SIG-M5 treated with dmso at 0.1 percent for 504 hours (cell line): ENCODE results near the gene SLC43A3.
A peak's percentile ranks its signal among the peaks of the same experiment; 100 is the strongest.

Experiments
- DNase-seq: peaks from one replicate; lab custom pipeline; 2025; ENCODE audit not compliant: unreplicated experiment; lab: John Stamatoyannopoulos, UW

SLC43A3 gene

DNA sequence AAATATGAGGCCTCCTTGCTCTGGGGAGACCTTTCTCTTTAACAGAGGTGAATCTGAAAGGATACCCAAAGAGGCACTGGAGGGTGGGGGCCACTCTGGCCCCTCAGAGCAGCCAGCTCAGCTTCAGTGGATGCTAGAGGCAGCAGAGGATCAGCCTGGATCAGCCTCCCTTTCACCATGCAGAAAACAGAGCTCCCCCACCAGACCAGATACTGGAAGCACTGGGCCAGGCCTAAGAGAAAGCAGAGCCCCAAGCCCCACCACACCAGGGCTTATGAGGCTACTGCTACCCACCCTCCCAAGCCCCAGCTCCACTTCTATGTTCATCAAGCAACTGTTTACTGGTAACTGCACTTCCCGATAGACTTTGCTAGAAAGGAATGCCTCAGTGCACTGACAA lies 4.0 kb upstream of the SLC43A3 start:
- no peak for DNase-seq

DNA sequence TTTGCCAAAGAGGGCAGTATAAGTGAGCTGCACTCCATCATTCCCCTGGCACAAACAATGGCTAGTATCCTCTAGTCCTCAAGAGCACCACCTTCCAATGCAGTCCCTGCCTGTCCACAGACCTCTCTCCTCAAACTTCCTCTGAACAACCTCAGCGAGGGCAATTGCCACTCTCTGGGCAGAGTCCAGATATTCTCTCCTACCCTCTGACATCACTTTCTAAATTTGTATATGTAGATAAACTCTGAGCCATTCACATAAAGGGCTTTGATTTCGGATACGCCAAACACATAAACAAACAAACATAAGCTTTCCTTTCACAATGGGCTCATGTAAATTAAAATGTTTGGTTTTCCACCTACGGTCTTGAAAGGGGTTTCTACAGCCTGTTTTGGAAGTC lies 3.0 kb upstream of the SLC43A3 start:
- no peak for DNase-seq

DNA sequence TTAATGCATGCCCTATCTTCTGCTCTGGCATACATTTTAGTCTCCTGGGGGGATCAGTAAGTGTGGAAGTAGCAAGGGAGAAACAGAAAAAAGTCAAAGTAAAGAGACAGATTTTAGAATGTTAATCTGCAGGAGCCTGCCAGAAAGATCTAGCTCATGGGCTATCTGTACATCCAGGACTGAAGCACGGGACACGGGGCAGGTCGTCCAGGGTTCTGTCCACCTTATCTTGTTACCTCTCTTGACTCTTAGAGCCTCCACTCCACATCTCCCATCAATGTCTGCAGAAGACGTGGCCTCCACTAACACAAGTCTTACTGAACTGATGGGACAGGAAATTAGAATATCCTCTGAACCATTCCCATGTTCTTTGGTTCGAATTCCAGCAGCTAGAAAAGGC lies 1.7 kb upstream of the SLC43A3 start:
- DNase-seq: no peak

DNA sequence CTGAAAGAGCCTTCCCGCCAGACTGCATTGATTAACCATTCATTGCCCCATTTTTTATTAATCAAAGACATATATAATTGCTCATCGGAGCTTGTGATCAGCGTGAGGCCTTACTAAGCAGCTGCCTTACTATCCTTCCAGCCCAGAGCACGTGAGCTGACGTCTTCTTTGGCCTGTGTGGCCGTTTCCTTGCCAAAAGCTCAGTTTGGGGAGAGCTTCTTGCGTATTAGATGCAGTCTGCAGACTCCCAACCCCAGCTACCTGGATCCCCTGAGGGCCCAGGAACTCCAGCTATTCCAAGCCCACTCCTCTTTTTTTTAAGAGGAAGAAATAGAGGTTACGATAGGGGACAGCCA lies 784 bp upstream of the SLC43A3 start:
- no peak for DNase-seq

DNA sequence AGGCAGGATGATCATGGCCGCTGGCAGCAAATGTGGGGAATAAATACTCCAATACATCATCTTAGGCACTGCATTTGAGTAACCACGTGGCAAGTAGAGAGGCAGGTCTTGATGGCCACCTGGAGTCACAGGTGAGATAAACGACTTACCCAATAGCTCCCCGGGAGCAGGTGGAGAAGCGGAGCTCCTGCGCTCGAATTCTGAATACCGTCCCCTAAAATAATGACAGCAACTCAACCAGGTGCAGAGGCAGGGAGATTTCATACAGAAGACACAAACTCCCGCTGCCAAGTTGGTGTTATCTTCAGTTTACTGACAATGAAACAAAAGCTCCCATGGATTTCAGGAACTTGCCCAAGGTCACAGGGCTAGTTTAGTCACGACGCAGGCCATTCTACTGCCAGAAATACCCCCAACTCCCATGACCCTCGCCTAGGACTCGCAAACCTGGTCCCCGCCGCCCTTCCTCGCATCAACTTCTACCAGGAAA lies 437 bp downstream of the SLC43A3 start:
- no peak for DNase-seq

DNA sequence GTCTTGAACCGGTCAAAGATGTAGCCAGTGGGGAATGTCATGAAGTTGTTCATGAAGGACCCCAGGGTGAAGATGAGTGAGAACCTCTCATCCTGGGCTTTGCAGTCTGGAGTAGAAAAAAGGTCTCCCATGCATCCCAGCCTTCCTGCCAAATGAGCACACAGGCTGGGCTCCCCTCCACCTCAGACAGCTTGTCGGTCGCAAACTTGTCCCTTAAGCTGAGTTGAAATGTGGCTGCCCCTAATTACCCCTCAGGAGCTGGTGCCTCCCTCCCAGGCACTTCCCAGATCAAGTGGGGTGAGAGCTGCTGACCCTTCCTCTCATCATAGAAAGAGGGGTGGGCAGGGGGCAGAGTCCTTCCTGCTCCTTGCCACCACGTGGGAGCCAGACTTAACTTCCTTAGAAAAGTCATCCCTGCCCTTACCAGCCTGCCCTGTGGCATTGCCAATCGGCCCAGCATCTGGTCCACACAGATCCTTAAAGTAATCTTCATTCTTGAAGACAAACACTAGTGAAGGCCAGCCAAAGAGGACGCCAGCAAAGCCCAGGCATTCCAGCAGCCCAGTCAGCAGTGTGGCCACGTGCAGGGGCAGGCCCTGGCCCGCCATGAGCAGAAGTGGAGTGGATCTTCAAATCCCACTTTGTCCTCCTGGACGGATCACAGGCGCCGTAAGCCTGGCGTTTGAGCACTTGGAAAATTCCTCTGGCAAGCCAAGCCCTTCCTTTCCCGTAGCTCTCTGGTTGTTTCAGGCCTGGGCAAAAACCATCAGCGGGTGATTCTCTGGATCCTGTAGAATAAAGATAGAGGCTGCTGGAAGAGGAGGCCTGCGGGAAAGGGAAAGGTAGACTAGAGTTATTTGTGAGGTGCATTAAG lies 1.1 kb downstream of the SLC43A3 start:
- no peak for DNase-seq

DNA sequence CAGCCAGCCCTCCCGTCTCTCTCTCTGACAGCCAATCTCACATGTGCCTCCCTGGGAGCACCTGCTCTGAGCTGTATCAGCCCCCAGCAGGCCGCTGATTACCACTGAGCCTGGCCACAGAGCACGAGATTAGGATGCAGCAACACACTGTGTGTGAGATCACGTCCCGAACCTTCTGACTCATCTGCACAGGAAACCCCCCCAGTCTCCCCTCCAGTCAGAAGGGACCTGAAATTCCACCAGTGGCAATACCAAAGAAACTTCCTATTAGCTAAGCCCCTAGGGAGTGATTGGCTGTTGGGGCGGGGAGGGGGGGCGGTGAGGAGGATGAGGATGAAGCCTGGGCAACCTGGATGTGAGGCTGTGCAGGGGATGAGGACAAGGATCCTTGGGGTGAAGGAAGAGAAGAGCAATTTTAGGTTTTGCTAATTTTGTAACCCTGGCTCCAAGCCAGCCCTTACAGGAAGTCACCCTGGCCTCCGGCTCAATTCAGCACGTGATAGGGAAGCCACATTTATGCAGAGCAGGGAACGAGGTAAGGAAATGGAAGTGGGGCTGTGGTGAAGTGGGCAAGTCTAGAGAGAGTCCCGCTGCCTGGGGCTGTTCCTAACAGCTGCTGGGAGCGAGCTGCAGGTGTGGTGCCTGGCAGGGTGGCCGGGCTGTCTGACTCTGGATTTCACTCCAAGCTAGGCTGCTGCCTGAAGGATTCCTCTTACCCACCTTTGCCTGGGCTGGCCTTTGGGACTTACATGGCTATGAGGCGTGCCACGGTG lies 1.9 kb downstream of the SLC43A3 start:
- peak; percentile 99 for DNase-seq

DNA sequence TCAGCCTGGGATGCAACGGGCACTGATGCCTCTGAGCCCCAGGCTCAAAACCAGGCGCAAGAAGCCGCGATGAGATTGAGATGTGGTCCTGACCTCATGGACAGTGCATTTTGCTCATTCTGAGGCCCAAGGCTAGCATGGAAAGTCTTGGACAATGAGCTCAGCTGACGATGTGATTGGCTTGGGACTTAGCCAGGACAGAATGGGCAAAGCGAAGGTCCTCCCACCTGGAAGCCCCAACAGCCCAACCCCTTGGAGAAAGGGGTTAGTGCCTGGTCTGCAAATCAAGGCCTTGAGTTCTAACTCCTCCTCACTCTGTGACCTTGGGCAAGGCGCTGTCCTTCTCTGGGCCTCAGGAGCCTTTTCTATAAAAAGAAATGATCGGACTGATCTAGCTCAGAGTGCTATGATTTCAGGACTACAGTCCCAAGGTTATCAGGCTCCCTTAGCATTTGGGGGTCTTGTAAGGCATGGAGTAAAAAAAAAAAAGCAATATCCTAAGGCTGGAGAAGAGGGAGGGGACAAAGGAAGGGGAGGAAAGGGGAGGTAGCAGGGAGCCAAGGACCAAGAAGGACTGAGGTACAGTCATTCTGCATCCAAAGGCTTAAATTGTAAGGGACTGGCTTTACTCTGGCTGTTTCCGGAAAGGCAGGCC lies 2.7 kb downstream of the SLC43A3 start:
- no peak for DNase-seq

DNA sequence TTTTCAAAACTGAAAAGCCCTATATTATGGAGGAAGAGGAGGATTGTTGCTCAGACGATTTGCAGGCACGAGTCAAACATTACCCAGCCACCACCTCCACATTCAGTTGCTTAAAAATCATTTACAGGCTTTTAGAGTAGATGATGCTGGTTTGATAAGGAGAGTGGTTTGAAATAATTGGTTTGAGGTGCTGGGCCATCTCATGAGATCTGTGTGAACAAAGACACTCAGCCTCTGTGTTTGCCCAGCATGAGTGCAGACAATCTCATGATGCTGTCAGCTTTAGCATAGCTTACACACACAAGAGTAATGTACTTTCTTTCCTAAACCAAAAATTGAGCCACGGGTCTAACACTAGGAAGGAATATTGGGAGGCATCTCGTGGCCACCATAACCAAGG lies 4.3 kb downstream of the SLC43A3 start:
- no peak for DNase-seq

DNA sequence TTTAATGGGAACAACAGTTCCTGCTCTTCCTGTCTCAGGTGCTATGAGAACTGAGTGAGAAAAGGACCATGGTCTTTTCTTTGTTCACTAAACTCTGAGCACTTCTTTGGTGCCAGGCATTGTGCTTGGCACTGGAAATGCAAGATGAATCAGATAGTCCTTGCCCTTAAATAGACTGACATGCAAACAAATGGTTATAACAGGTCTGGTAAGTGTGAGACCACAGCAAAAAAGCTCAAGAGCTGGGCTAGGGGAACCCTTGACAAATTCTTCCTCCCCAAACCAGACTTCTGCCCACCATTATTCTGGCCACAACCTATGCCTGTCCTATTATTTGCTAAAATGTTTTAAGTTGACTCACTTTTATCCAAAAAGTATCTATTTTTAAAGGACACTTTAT lies 5.1 kb downstream of the SLC43A3 start:
- DNase-seq: no peak

DNA sequence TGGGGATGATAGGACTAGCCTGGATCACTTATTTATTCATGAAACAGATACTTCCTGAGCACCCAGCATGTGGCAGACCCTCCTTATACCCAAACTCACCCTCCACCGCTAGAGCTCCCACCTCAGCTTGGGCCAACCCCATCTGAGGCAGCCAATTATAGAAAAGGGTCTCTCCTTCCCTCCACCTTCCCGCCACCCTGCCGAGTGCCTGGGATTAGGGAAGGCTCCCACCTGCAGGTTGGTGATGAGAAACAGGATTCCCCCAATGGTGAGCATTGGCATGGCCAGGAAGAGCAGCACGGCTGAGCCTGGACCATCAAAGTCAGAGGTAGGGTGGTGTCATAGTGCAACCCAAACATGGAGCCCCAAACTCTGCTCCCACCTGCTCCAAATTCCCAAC lies 5.9 kb downstream of the SLC43A3 start:
- no peak for DNase-seq

DNA sequence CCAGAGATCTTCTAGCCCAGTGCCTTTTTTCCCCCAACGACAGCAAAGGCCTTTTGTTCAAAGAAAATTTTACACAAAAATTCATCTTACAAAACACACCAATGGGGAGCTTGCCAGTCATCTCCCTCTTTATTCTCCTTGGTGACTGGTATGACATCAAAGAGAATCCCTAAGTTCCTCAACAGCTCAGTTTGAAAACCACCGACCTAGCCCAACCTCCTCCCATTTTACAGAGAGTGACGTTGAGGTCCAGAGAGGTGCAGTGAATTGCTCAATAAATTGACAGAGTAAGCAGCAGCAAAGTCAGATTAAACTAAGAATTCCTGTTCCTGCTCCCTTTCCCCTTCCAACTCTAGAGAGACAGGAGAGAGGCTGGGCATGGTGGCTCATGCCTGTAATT lies 7.8 kb downstream of the SLC43A3 start:
- no peak for DNase-seq

DNA sequence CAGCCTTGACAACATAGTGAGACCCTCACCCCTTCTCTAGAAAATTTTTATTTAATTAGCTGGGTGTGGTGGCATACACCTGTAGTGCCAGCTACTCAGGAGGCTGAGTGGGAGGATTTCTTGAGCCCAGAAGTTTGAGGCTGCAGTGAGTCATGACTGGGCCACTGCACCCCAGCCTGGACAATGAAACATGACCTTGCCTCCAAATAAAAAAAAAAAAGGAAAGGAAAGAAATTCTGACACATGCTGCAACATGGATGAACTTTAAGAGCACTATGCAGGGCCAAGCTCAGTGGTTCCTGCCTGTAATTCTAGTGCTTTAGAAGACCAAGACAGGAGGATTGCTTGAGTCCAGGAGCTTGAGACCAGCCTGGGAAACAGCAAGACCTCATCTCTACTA lies 8.8 kb downstream of the SLC43A3 start:
- no peak for DNase-seq

DNA sequence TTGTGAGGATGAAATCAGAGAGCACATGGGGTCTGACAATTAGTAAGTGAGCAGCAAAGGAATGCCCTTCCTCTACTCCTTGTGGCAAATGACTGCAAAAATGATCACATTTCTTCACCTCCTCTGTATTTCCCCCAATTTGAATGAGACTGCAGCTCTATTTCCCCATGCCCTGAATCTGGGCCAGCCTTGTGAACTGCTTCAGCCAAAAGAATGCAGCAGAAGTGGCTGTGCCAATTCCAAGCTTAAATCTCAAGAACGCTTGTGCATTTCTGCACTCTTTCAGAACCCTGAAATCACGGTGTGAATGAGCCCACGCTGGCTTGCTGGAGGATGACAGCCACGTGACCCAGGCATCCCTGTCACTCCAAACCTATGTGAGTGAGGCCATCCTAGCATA lies 9.9 kb downstream of the SLC43A3 start:
- no peak for DNase-seq

DNA sequence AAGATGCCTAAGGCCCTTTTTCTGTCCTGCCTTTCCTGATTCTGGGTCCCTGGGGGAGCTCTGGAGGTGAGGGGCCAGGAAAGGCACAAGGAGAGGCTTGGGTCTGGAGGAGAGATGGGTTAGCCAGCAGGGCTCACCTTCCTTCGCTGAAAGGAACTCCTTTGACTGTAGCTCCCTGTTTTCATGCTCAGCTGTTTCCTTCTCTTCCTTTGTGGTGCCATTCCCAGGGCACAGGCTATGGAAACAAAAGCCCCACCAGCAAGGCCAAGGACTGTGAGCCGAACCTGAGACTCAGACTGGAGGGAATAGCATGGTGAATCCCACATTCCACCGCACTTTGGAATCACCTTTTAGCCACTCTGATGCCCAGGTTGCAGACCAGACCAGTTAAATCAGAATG lies 10.5 kb downstream of the SLC43A3 start:
- DNase-seq: no peak

DNA sequence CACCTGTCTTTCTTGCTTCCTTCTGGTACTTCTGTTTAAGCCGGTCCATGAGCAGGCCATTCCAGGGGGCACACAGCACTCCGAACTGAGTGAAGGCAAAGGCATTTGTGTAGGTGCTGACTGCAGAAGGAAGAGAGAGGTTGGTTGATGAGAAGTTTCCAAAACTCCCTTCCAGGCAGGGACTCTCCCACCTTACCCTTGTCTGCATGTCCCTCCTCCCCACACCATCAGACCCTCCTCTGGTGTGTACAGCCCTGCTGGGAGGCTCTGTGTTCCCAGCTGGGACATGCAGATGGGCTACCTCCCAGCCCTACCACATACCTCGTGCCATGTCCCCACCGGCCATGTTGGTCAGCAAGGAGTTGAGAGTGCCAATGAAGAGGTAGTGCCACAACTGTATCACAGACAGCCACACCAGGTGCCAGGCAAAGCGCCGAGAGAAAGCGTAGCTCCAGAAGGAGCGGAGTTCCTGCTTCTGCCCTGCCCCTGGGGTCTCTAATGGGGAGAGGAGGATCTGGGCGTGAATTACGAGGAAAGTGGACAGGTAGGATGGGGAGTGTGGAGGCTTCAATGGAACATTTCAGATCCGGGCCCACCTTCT lies 12.2 kb downstream of the SLC43A3 start:
- DNase-seq: no peak

DNA sequence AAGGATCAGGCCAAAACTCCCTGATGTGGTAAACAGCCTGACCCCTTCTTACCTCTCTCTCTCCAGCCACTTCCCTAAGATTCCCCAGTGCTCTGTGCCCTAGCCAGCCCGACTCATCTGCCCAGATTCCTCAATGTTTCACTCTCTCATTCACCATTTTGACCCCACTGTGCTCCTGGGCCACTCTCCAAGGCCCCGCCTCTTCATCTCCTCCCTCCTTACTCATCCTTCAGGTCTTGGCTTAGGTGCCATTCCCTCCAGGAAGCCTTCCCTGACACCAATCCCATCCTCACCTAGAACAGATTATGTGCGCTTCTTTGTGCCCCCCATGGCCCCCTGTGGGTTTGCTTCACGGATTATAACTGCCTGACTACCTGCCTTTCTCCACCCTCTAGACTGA lies 13.2 kb downstream of the SLC43A3 start:
- no peak for DNase-seq

DNA sequence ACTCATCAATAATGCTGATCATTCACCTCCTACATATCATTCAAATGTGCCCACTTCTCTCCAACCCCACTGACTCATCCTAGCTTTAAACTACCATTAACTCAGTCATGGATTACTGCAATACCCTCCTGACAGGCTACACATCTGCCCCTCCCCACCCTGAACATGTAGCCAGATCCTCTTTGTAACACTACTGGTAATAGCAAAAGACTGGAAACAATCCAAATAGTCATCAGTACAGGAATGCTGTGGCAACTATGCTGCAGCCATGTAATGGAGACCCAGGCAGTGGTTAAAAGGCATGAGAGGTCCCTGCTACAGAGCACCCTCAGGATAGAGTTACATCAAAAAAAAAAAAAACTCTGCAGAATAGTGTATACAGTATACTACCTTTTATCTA lies 16.6 kb downstream of the SLC43A3 start:
- DNase-seq: no peak

DNA sequence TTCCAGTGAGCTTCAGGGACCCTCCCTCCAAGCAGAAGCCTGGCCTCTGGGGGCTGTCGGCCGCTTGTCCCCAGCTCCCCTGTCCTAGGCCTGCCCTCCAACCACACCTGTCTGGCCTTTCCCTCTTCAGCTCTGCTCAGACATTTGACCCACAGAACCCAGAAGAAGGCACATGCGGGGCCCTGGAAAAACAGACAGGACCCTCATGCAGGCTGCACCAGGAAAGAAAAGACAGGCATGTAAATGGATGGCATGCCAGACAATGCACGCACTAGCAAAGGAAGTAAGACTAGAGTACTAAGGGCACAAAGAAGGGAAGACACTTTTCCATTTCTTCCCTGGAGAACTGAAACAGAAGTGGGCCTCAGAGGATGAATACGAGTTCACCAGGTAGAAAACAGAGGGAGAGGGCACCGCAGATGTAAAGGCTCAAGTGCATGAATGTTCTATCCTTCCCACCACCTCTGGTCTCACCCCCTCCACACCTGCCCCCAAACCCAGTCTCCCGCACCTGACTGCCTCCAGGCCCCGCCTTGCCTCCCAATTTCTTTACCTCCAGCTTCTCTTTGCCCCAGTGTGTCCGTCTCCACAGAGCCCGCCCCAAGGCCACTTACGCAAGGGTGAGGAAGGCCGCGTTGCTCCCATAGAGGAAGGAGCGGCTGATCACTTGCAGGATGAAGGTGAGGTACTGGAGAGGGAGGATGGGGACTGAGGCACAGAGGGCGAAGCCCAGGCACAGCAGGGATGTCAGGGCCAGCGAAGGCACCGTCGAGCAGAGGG lies 17.4 kb downstream of the SLC43A3 start:
- no peak for DNase-seq

DNA sequence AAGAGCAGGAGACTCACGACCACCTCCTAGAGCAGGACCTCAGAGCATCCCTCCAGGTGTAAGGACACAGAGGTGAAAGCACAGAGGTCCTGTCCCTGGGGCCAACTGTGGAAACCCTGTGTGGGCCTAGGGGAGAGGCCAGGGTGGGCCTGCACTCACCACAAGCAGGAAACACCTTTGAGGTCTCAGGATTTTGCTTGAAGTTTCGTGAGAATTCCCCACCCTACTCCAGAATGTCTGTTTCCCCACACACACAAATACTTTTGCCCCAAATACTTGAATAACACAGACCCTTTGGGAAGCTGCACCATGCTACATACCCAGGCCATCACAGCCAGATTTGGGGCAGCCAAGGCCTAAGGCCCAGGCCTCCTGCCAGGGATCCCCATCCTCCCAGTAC lies 18.1 kb downstream of the SLC43A3 start:
- no peak for DNase-seq
